Liver (tissue), 3 donors: ENCODE measurements around the gene PACS1.

Experiments
- ATF3 ChIP-seq: IDR thresholded peaks from 2 replicates; pipeline ENCODE4 v1.6.1; 2016; ENCODE audit warnings: antibody characterized with exemption
- CTCF ChIP-seq: fragments of 150-350 bp; IDR thresholded peaks from 2 replicates; pipeline ENCODE4 v1.5.1; 2017; ENCODE audit warnings: improper control_type of control experiment, low read depth, low read length; ENCODE audit not compliant: missing input control
- FOXA1 ChIP-seq: IDR thresholded peaks from 2 replicates; pipeline ENCODE4 v1.6.1; 2016; ENCODE audit warnings: antibody characterized with exemption
- GABPA ChIP-seq, 2 donors: IDR thresholded peaks in 1 of 2; conservative IDR thresholded peaks in 1 of 2; 2 replicates each; pipeline ENCODE4 v1.6.1; 2016; ENCODE audit warnings: antibody characterized with exemption in 2 of 2, mild to moderate bottlenecking in 1 of 2, moderate library complexity in 1 of 2
- HNF4G ChIP-seq: IDR thresholded peaks from 2 replicates; pipeline ENCODE4 v1.6.1; 2016; ENCODE audit warnings: antibody characterized with exemption
- JUND ChIP-seq, 2 donors: IDR thresholded peaks; 2 replicates each; pipeline ENCODE4 v1.6.1; 2016; ENCODE audit warnings: antibody characterized with exemption in 2 of 2
- MAX ChIP-seq: IDR thresholded peaks from 2 replicates; pipeline ENCODE4 v1.6.1; 2016; ENCODE audit warnings: antibody characterized with exemption
- NR2F2 ChIP-seq: IDR thresholded peaks from 2 replicates; pipeline ENCODE4 v1.6.1; 2016; ENCODE audit warnings: antibody characterized with exemption
- REST ChIP-seq: IDR thresholded peaks from 2 replicates; pipeline ENCODE4 v1.6.1; 2016; ENCODE audit warnings: antibody characterized with exemption, mild to moderate bottlenecking
- RXRA ChIP-seq, 2 donors: IDR thresholded peaks; 2 replicates each; pipeline ENCODE4 v1.6.1; 2017 to 2018; ENCODE audit warnings: antibody characterized with exemption in 2 of 2, mild to moderate bottlenecking in 1 of 2
- SP1 ChIP-seq: IDR thresholded peaks from 2 replicates; pipeline ENCODE4 v1.6.1; 2018; ENCODE audit warnings: antibody characterized with exemption, mild to moderate bottlenecking
- TAF1 ChIP-seq: conservative IDR thresholded peaks from 2 replicates; pipeline ENCODE4 v1.6.1; 2016; ENCODE audit warnings: antibody characterized with exemption, mild to moderate bottlenecking
- YY1 ChIP-seq: IDR thresholded peaks from 2 replicates; pipeline ENCODE4 v1.6.1; 2016; ENCODE audit warnings: antibody characterized with exemption, mild to moderate bottlenecking
- ZBTB33 ChIP-seq: IDR thresholded peaks from 2 replicates; pipeline ENCODE4 v1.6.1; 2016; ENCODE audit warnings: antibody characterized with exemption
- donor health status: healthy.
- donor health status: healthy.

GRCh38 chr11:66261578-66261977 is 191.5 kb downstream of the PACS1 start:
- TF ChIP-seq REST = no peak
- TF ChIP-seq CTCF = no peak
- TF ChIP-seq RXRA (IDR thresholded peaks at IDR 0.05) = no peak
- TF ChIP-seq SP1 = no peak
- TF ChIP-seq ZBTB33 = no peak
- TF ChIP-seq ATF3 = no peak
- TF ChIP-seq TAF1 = no peak
- no peak for TF ChIP-seq MAX
- no peak for TF ChIP-seq HNF4G
- TF ChIP-seq JUND (IDR thresholded peaks at IDR 0.05) = no peak
- no peak for TF ChIP-seq FOXA1
- TF ChIP-seq YY1 = no peak
- TF ChIP-seq NR2F2 = no peak
- no peak for TF ChIP-seq GABPA (IDR thresholded peaks at IDR 0.05 in 1 of 2, conservative IDR thresholded peaks at IDR 0.05 in 1 of 2)
